HCT116 (cell line): ENCODE data around the gene PCNT. TPM values are rescaled to one million over a fixed set of nuclear protein-coding genes. Genes with fewer than 3 reads are reported as not detected.
"Not testable (repeated sequence)": the region's sequence is repeated elsewhere in the genome, so short reads cannot be mapped to it uniquely, and the experiment has no call there.

Experiments
- ATAC-seq: fragments of 200-7000 bp; cut with Tn5 transposase; 2 replicates; pipeline ENCODE4 v1.9.1; 2020; ENCODE audit warnings: mild to moderate bottlenecking, moderate library complexity
- BruUV-seq: library from RNA; stranded (reverse); fragments of 400-500 nt; replicated peaks from 2 replicates; lab custom pipeline; 2021; lab: Mats Ljungman, UMichigan
- CTCF ChIA-PET: fragments of 300-600 bp; sonication (Branson Sonifier 250); formaldehyde crosslinking; loops from one replicate; lab custom pipeline; 2021; ENCODE audit warnings: antibody characterized with exemption; lab: Charles Lee
- POLR2A ChIA-PET: fragments of 300-600, 350-600 bp; sonication (Branson Sonifier 250); formaldehyde crosslinking; loops from one replicate; lab custom pipeline; 2021; ENCODE audit warnings: antibody characterized with exemption; lab: Charles Lee
- RAD21 ChIA-PET, 2 experiments: fragments of 300-600 bp; sonication (Branson Sonifier 250); formaldehyde crosslinking; loops; one replicate each; lab custom pipeline; 2023; ENCODE audit warnings: low total read pairs in 2 of 2; ENCODE audit not compliant: uncharacterized antibody in 2 of 2, unreplicated experiment in 2 of 2, low non-redundant PET in 1 of 2; lab: Charles Lee
- DNase-seq: peaks from one replicate; pipeline ENCODE4 v3.0.0-alpha.2; 2010; ENCODE audit warnings: low read depth, low spot score
- H2AFZ ChIP-seq: fragments of 200-600 bp; shearing (Covaris generic), sonication (generic); 2 replicates; pipeline ENCODE4 v1.6.1; 2017; ENCODE audit warnings: low read depth, mixed run types, mixed read lengths, antibody characterized with exemption, low read length; ENCODE audit not compliant: poor library complexity, severe bottlenecking
- H3K27ac ChIP-seq: 2 replicates; pipeline ENCODE4 v1.5.1; 2012; ENCODE audit warnings: low read depth, low read length
- H3K27me3 ChIP-seq: fragments of 200-600 bp; sonication (generic); 2 replicates; pipeline ENCODE4 v1.6.1; 2016; ENCODE audit warnings: mixed run types, low read length, mixed read lengths; ENCODE audit not compliant: insufficient read depth
- H3K36me3 ChIP-seq, 2 experiments: fragments of 200-500 bp in 1 of 2; fragments of 200-600 bp in 1 of 2; sonication (Bioruptor generic) in 1 of 2; sonication (generic) in 1 of 2; 2 replicates each; pipeline versions ENCODE4 v1.5.1 to v1.6.1; 2014 to 2016; ENCODE audit warnings: low read length in 2 of 2, inconsistent platforms in 1 of 2, mixed read lengths in 1 of 2, mixed run types in 1 of 2; ENCODE audit not compliant: insufficient read depth in 2 of 2, control insufficient read depth in 1 of 2
- H3K4me1 ChIP-seq, 2 experiments: fragments of 200-600 bp in 1 of 2; sonication (generic) in 1 of 2; 2 replicates each; pipeline versions ENCODE4 v1.5.1 to v1.6.1; 2012 to 2017; ENCODE audit warnings: low read length in 2 of 2, inconsistent platforms in 1 of 2, mild to moderate bottlenecking in 1 of 2, mixed read lengths in 1 of 2, mixed run types in 1 of 2, moderate library complexity in 1 of 2; ENCODE audit not compliant: insufficient read depth in 2 of 2, control insufficient read depth in 1 of 2
- H3K4me2 ChIP-seq: fragments of 200-600 bp; sonication (generic); 2 replicates; pipeline ENCODE4 v1.6.1; 2017; ENCODE audit warnings: mixed run types, low read length, mixed read lengths
- H3K4me3 ChIP-seq, 2 experiments: fragments of 200-600 bp in 1 of 2; sonication (generic) in 1 of 2; replicated peaks in 1 of 2; 2 replicates each; pipeline ENCODE4 v1.5.1; 2011 to 2016; ENCODE audit warnings: low read length in 2 of 2, control low read depth in 1 of 2, low read depth in 1 of 2, mild to moderate bottlenecking in 1 of 2, mixed read lengths in 1 of 2, mixed run types in 1 of 2
- H3K79me2 ChIP-seq: fragments of 200-600 bp; sonication (generic); 2 replicates; pipeline ENCODE4 v1.6.1; 2017; ENCODE audit warnings: mild to moderate bottlenecking, mixed run types, low read length, moderate library complexity, mixed read lengths; ENCODE audit not compliant: insufficient read depth
- H3K9ac ChIP-seq: fragments of 200-600 bp; sonication (generic); 2 replicates; pipeline ENCODE4 v1.6.1; 2016; ENCODE audit warnings: low read length, mixed read lengths
- H3K9me2 ChIP-seq: fragments of 200-600 bp; sonication (generic), shearing (Covaris generic); 2 replicates; pipeline ENCODE4 v1.6.1; 2017; ENCODE audit warnings: mixed run types, mild to moderate bottlenecking, moderate library complexity; ENCODE audit not compliant: insufficient read depth
- H3K9me3 ChIP-seq, 2 experiments: fragments of 200-500 bp in 1 of 2; fragments of 200-600 bp in 1 of 2; sonication (Bioruptor generic) in 1 of 2; sonication (generic) in 1 of 2; 2 replicates each; pipeline ENCODE4 v1.6.1; 2014 to 2017; ENCODE audit warnings: low read length in 2 of 2, mixed read lengths in 2 of 2, inconsistent platforms in 1 of 2, low read depth in 1 of 2, mild to moderate bottlenecking in 1 of 2, mixed run types in 1 of 2, moderate library complexity in 1 of 2; ENCODE audit not compliant: control insufficient read depth in 1 of 2, insufficient read depth in 1 of 2
- H4K20me1 ChIP-seq: fragments of 200-600 bp; sonication (generic), shearing (Covaris generic); 2 replicates; pipeline ENCODE4 v1.6.1; 2017; ENCODE audit warnings: mixed run types, mild to moderate bottlenecking, moderate library complexity; ENCODE audit not compliant: insufficient read depth
- ATF3 ChIP-seq: IDR thresholded peaks from 2 replicates; pipeline ENCODE4 v1.6.1; 2012
- CBX3 ChIP-seq: IDR thresholded peaks from 2 replicates; pipeline ENCODE4 v1.6.1; 2012; ENCODE audit warnings: low read depth
- CEBPB ChIP-seq: IDR thresholded peaks from 2 replicates; pipeline ENCODE4 v1.6.1; 2012; ENCODE audit warnings: low read depth
- EGR1 ChIP-seq: IDR thresholded peaks from 2 replicates; pipeline ENCODE4 v1.6.1; 2012; ENCODE audit warnings: low read depth
- EZH2 ChIP-seq: fragments of 200-600 bp; sonication (generic); IDR thresholded peaks from 2 replicates; pipeline ENCODE4 v1.6.1; 2017; ENCODE audit warnings: antibody characterized with exemption, mixed run types
- FOSL1 ChIP-seq: IDR thresholded peaks from 2 replicates; pipeline ENCODE4 v1.6.1; 2012; ENCODE audit warnings: low read depth
- MAX ChIP-seq: IDR thresholded peaks from 2 replicates; pipeline ENCODE4 v1.6.1; 2012
- RAD21 ChIP-seq: IDR thresholded peaks from 2 replicates; pipeline ENCODE4 v1.6.1; 2012; ENCODE audit warnings: low read depth, mild to moderate bottlenecking
- REST ChIP-seq: IDR thresholded peaks from 2 replicates; pipeline ENCODE4 v1.6.1; 2012; ENCODE audit warnings: low read depth
- SP1 ChIP-seq: IDR thresholded peaks from 2 replicates; pipeline ENCODE4 v1.6.1; 2012; ENCODE audit warnings: low read depth
- SRF ChIP-seq: IDR thresholded peaks from 2 replicates; pipeline ENCODE4 v1.6.1; 2012; ENCODE audit warnings: low read depth
- TCF7L2 ChIP-seq: IDR thresholded peaks from 2 replicates; pipeline ENCODE4 v1.7.0; 2011; ENCODE audit warnings: borderline replicate concordance, inconsistent platforms; ENCODE audit not compliant: insufficient read depth, insufficient read length; ENCODE audit errors: extremely low read depth
- YY1 ChIP-seq: IDR thresholded peaks from 2 replicates; pipeline ENCODE4 v1.6.1; 2011; ENCODE audit warnings: low read length, low read depth, moderate library complexity, mild to moderate bottlenecking; ENCODE audit not compliant: insufficient replicate concordance; ENCODE audit errors: extremely low read depth
- ZBTB33 ChIP-seq: IDR thresholded peaks from 2 replicates; pipeline ENCODE4 v1.6.1; 2011; ENCODE audit warnings: mild to moderate bottlenecking, low read length, moderate library complexity; ENCODE audit not compliant: insufficient replicate concordance; ENCODE audit errors: extremely low read depth
- ZFX ChIP-seq: fragments of 450-650 bp; IDR thresholded peaks from 2 replicates; pipeline ENCODE4 v1.6.1; 2017
- intact Hi-C: fragments of 100-400 bp; cut with micrococcal nuclease; formaldehyde crosslinking; loops from 2 replicates; pipeline ENCODE4 v1.10.0; 2022
- total RNA-seq: library from RNA; stranded (reverse); gene quantifications from one replicate; pipeline ENCODE4 v1.2.1, GENCODE V29; 2021; ENCODE audit not compliant: unreplicated experiment

The PCNT gene
- total RNA-seq, 1 experiment from 2014 or later = 43.6 TPM

- TF ChIP-seq ZBTB33 (no peak), FOSL1 (no peak)
Measured at GRCh38 chr21:46448108-46448507, 124.2 kb downstream of the PCNT start (continued).

- CTCF ChIA-PET, intact Hi-C loops, H3K4me1 ChIP-seq, RAD21 ChIA-PET, H3K79me2 ChIP-seq, POLR2A ChIA-PET, H3K27ac ChIP-seq, H3K4me2 ChIP-seq, DNase-seq, H2AFZ ChIP-seq, H3K9ac ChIP-seq, H3K36me3 ChIP-seq, H3K4me3 ChIP-seq, ATAC-seq, H4K20me1 ChIP-seq, BruUV-seq, H3K9me2 ChIP-seq, H3K27me3 ChIP-seq, H3K9me3 ChIP-seq: not testable (repeated sequence)
Measured at GRCh38 chr21:46448855-46449254, 124.9 kb downstream of the PCNT start.

GRCh38 chr21:46452710-46453109 lies 128.8 kb downstream of the PCNT start:
- peaks cover 20 to 31% of the 10 kb centered on the region in 2 experiments for H3K4me1 ChIP-seq
- no peak overlapping the region for H3K4me3 ChIP-seq
- no peak for DNase-seq
- H3K9me2 ChIP-seq = no peaks in the 10 kb centered on the region
- intact Hi-C loops = no loop called here
- H4K20me1 ChIP-seq = no peaks in the 10 kb centered on the region
- no TSS peak for BruUV-seq
- RAD21 ChIA-PET = no interaction called here
- H3K9ac ChIP-seq = no peak overlapping the region
- H2AFZ ChIP-seq = no peak overlapping the region
- peaks cover 15% of the 10 kb centered on the region for H3K79me2 ChIP-seq
- no peak overlapping the region for H3K4me2 ChIP-seq
- no peak overlapping the region for H3K27ac ChIP-seq
- H3K27me3 ChIP-seq = no peaks in the 10 kb centered on the region
- H3K36me3 ChIP-seq = no peaks in the 10 kb centered on the region; a peak in 1 of 4 replicates
- CTCF ChIA-PET = no interaction called here
- H3K9me3 ChIP-seq = no peaks in the 10 kb centered on the region
- POLR2A ChIA-PET = no interaction called here
- ATAC-seq = no peak
- no peak for TF ChIP-seq ATF3
- TF ChIP-seq EZH2 = no peak
- no peak for TF ChIP-seq EGR1
- TF ChIP-seq ZFX = no peak
- no peak for TF ChIP-seq RAD21
- TF ChIP-seq SRF = no peak
- TF ChIP-seq CBX3 = no peak
- no peak for TF ChIP-seq CEBPB
- TF ChIP-seq REST = no peak
- TF ChIP-seq YY1 = no peak
- TF ChIP-seq SP1 = no peak
- no peak for TF ChIP-seq MAX
- TF ChIP-seq TCF7L2 = no peak
